ENCODE measurements around the gene CZIB. TPM values are rescaled to one million over a fixed set of nuclear protein-coding genes. Genes with fewer than 3 reads are reported as not detected.

Gene CZIB
- total RNA-seq, 1 experiment from 2014 or later, result 57.2 TPM

DNA sequence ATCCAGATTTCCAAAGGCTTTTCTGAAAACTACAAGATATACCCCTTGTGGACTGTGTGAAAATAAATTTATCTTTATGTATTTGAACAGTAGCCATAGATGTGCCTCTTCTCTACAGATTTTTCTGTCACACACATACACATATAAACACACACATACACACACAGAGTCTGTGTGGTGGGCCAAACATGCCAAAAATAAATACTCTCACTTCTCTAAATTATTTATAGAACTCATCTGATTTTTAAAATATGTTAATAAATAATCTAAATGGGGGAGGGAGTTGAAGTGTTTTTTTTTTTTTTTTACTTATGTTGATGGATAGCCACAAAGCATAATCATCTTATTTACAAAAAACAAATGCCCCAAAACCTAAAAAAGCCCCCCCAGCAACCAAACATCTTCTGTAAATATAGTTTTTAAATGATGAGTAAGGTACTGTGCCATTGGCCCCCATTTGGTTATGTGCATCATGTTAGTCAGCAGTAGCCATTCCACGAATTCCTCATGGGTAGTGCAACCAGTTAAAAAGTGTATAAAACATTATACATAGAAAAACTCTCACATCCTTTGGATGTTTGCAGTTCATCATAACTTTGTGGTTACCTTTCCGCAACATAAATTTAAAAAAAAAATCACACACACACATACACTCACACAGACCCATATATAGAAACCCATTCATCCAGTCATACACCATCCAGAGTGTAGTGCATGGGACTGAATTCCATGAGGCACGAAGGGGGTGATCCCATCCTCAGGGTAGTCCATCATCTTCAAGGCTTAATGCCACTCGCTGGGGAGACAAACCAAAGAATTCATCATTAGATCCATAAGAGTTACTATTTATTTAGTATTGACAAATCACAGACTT, 26.1 kb upstream of the CZIB start:
- H3K36me3 ChIP-seq (ENCODE audit: control insufficient read depth, insufficient read depth, low read length), result no peaks in the 10 kb centered on the region
- in situ Hi-C loops (cut with HindIII; ENCODE audit: low pct_unique_long_range_greater_than_20kb, low sequenced_read_pairs), result no loop called here
- ChIA-PET CTCF (no interaction called here), POLR2A (no interaction called here)
- intact Hi-C loops (cut with micrococcal nuclease; ENCODE audit: unreplicated experiment), result no loop called here
- no peaks in the 10 kb centered on the region for H3K9me3 ChIP-seq (ENCODE audit: control insufficient read depth, insufficient read depth, low read depth, low read length)
- no TSS peak for BruUV-seq (replicated peaks)
- TF ChIP-seq, protein P1, sequence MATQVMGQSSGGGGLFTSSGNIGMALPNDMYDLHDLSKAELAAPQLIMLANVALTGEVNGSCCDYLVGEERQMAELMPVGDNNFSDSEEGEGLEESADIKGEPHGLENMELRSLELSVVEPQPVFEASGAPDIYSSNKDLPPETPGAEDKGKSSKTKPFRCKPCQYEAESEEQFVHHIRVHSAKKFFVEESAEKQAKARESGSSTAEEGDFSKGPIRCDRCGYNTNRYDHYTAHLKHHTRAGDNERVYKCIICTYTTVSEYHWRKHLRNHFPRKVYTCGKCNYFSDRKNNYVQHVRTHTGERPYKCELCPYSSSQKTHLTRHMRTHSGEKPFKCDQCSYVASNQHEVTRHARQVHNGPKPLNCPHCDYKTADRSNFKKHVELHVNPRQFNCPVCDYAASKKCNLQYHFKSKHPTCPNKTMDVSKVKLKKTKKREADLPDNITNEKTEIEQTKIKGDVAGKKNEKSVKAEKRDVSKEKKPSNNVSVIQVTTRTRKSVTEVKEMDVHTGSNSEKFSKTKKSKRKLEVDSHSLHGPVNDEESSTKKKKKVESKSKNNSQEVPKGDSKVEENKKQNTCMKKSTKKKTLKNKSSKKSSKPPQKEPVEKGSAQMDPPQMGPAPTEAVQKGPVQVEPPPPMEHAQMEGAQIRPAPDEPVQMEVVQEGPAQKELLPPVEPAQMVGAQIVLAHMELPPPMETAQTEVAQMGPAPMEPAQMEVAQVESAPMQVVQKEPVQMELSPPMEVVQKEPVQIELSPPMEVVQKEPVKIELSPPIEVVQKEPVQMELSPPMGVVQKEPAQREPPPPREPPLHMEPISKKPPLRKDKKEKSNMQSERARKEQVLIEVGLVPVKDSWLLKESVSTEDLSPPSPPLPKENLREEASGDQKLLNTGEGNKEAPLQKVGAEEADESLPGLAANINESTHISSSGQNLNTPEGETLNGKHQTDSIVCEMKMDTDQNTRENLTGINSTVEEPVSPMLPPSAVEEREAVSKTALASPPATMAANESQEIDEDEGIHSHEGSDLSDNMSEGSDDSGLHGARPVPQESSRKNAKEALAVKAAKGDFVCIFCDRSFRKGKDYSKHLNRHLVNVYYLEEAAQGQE (IDR thresholded peaks at IDR 0.05; ENCODE audit: insufficient read depth in 1 of 2, low read depth in 2 of 2, low read length in 1 of 2), result no peak
- TF ChIP-seq POLR2AphosphoS5 (IDR thresholded peaks at IDR 0.05; ENCODE audit: low read depth, low read length) (no peak), TCF7L2 (IDR thresholded peaks at IDR 0.05; ENCODE audit: low read depth, low read length) (no peak), SIN3A (IDR thresholded peaks at IDR 0.05; ENCODE audit: borderline replicate concordance, insufficient read depth, low read depth, low read length) (no peak)
- TF ChIP-seq, protein P2, sequence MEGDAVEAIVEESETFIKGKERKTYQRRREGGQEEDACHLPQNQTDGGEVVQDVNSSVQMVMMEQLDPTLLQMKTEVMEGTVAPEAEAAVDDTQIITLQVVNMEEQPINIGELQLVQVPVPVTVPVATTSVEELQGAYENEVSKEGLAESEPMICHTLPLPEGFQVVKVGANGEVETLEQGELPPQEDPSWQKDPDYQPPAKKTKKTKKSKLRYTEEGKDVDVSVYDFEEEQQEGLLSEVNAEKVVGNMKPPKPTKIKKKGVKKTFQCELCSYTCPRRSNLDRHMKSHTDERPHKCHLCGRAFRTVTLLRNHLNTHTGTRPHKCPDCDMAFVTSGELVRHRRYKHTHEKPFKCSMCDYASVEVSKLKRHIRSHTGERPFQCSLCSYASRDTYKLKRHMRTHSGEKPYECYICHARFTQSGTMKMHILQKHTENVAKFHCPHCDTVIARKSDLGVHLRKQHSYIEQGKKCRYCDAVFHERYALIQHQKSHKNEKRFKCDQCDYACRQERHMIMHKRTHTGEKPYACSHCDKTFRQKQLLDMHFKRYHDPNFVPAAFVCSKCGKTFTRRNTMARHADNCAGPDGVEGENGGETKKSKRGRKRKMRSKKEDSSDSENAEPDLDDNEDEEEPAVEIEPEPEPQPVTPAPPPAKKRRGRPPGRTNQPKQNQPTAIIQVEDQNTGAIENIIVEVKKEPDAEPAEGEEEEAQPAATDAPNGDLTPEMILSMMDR (IDR thresholded peaks at IDR 0.05), result no peak
- H3K4me3 ChIP-seq (ENCODE audit: low read depth in 2 of 2, low read length in 2 of 2), result no peak overlapping the region
- no peak for DNase-seq (ENCODE audit: low read depth, low spot score)
- no peaks in the 10 kb centered on the region for H3K27me3 ChIP-seq (ENCODE audit: control insufficient read depth, insufficient read depth, low read length)
- H3K27ac ChIP-seq (ENCODE audit: low read length), result no peak overlapping the region
- no peak for ATAC-seq
- H3K4me1 ChIP-seq (ENCODE audit: control insufficient read depth, insufficient read depth, low read length), result no peaks in the 10 kb centered on the region

DNA sequence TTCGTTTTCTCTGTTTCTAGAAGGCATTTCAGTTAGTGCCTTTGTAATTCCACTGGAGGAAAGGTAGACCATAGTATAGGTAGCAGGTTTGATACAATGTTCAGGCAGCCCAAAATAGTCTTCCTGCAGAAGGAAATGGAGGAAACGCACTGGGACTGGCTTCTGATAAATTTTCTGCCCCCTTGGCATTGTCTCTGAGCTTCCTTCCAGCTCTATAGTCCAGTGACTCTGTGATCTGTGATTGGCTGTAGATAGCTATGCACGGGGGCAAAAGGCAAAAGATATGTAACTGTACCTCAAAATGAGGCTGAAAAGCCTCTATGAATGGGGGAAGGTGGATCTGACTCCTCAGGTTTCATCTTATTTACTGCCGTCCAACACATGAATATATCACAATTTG, 23.7 kb upstream of the CZIB start:
- no TSS peak for BruUV-seq (replicated peaks)
- intact Hi-C loops (cut with micrococcal nuclease; ENCODE audit: unreplicated experiment) (no loop called here), in situ Hi-C loops (cut with HindIII; ENCODE audit: low pct_unique_long_range_greater_than_20kb, low sequenced_read_pairs) (no loop called here)
- no peaks in the 10 kb centered on the region for H3K27me3 ChIP-seq (ENCODE audit: control insufficient read depth, insufficient read depth, low read length)
- H3K4me3 ChIP-seq (ENCODE audit: low read depth in 2 of 2, low read length in 2 of 2), result no peak overlapping the region
- POLR2A ChIA-PET, result no interaction called here
- H3K36me3 ChIP-seq (ENCODE audit: control insufficient read depth, insufficient read depth, low read length), result no peaks in the 10 kb centered on the region
- CTCF ChIA-PET, result interaction anchor here (0.5 kb wide), 1 partner anchor 353 kb away, joined by 6 read pairs; no protein-coding TSS in a partner anchor
- DNase-seq (ENCODE audit: low read depth, low spot score) (no peak), ATAC-seq (no peak)
- peaks cover 2% of the 10 kb centered on the region for H3K4me1 ChIP-seq (ENCODE audit: control insufficient read depth, insufficient read depth, low read length)
- no peaks in the 10 kb centered on the region for H3K9me3 ChIP-seq (ENCODE audit: control insufficient read depth, insufficient read depth, low read depth, low read length)
- TF ChIP-seq SIN3A (IDR thresholded peaks at IDR 0.05; ENCODE audit: borderline replicate concordance, insufficient read depth, low read depth, low read length), result no peak
- TF ChIP-seq, protein P2 (IDR thresholded peaks at IDR 0.05), result no peak
- TF ChIP-seq, protein P1 (IDR thresholded peaks at IDR 0.05; ENCODE audit: insufficient read depth in 1 of 2, low read depth in 2 of 2, low read length in 1 of 2), result no peak
- TF ChIP-seq POLR2AphosphoS5 (IDR thresholded peaks at IDR 0.05; ENCODE audit: low read depth, low read length), result no peak
- TF ChIP-seq TCF7L2 (IDR thresholded peaks at IDR 0.05; ENCODE audit: low read depth, low read length), result no peak
- no peak overlapping the region for H3K27ac ChIP-seq (ENCODE audit: low read length)
